PC-9 (cell line): ENCODE data around the gene SLC38A6. TPM values are rescaled to one million over a fixed set of nuclear protein-coding genes. Genes with fewer than 3 reads are reported as not detected.
"Not testable (repeated sequence)": the region's sequence is repeated elsewhere in the genome, so short reads cannot be mapped to it uniquely, and the experiment has no call there.

Experiments used
- BruUV-seq: library from RNA; stranded (reverse); fragments of 400-500 nt; replicated peaks from 2 replicates; lab custom pipeline; 2021; lab: Mats Ljungman, UMichigan
- CTCF ChIA-PET: fragments of 300-600 bp; sonication (Branson Sonifier 250); formaldehyde crosslinking; loops from one replicate; lab custom pipeline; 2022; ENCODE audit warnings: antibody characterized with exemption; lab: Charles Lee
- POLR2A ChIA-PET: fragments of 300-600 bp; sonication (Branson Sonifier 250); formaldehyde crosslinking; loops from one replicate; lab custom pipeline; 2022; ENCODE audit warnings: antibody characterized with exemption; ENCODE audit not compliant: unreplicated experiment; lab: Charles Lee
- DNase-seq, 2 experiments: peaks; one replicate each; pipeline versions ENCODE4 v3.0.0 to v3.0.0-alpha.2; 2015 to 2022; ENCODE audit warnings: mixed read lengths in 1 of 2
- H2AFZ ChIP-seq: fragments of 200-600 bp; sonication (generic); 2 replicates; pipeline ENCODE4 v1.8.1; 2017; ENCODE audit warnings: antibody characterized with exemption
- H3F3A ChIP-seq: fragments of 200-600 bp; sonication (generic); 2 replicates; pipeline ENCODE4 v1.8.1; 2017; ENCODE audit warnings: antibody characterized with exemption, mild to moderate bottlenecking, low read depth; ENCODE audit not compliant: insufficient read depth
- H3K27ac ChIP-seq: fragments of 200-600 bp; sonication (generic); 2 replicates; pipeline ENCODE4 v1.6.1; 2016; ENCODE audit warnings: mixed run types
- H3K27me3 ChIP-seq: fragments of 200-600 bp; sonication (generic); 2 replicates; pipeline ENCODE4 v1.6.1; 2016; ENCODE audit warnings: low read depth, mixed run types; ENCODE audit not compliant: insufficient read depth
- H3K36me3 ChIP-seq: fragments of 200-600 bp; sonication (generic); 2 replicates; pipeline ENCODE4 v1.6.1; 2016; ENCODE audit warnings: low read depth, mixed run types
- H3K4me1 ChIP-seq: fragments of 200-600 bp; sonication (generic); replicated peaks from 2 replicates; pipeline ENCODE4 v1.6.1; 2016; ENCODE audit warnings: mixed run types; ENCODE audit not compliant: insufficient read depth
- H3K4me2 ChIP-seq: fragments of 200-600 bp; sonication (generic); 2 replicates; pipeline ENCODE4 v1.6.1; 2017; ENCODE audit warnings: mixed run types
- H3K4me3 ChIP-seq: fragments of 200-600 bp; sonication (generic); 2 replicates; pipeline ENCODE4 v1.6.1; 2016; ENCODE audit warnings: mixed run types
- H3K79me2 ChIP-seq: fragments of 200-600 bp; sonication (generic); 2 replicates; pipeline ENCODE4 v1.6.1; 2017; ENCODE audit warnings: low read depth, mixed run types
- H3K9me2 ChIP-seq: fragments of 200-600 bp; sonication (generic); 2 replicates; pipeline ENCODE4 v1.8.1; 2017; ENCODE audit warnings: mild to moderate bottlenecking; ENCODE audit not compliant: insufficient read depth
- H3K9me3 ChIP-seq: fragments of 200-600 bp; sonication (generic); 2 replicates; pipeline ENCODE4 v1.8.1; 2016; ENCODE audit warnings: low read depth; ENCODE audit not compliant: insufficient read depth
- H4K20me1 ChIP-seq: fragments of 200-600 bp; sonication (generic); 2 replicates; pipeline ENCODE4 v1.8.1; 2017; ENCODE audit not compliant: insufficient read depth
- CTCF ChIP-seq: fragments of 200-600 bp; sonication (generic); conservative IDR thresholded peaks from 2 replicates; pipeline ENCODE4 v1.6.1; 2017; ENCODE audit warnings: mixed run types, antibody characterized with exemption, mild to moderate bottlenecking, moderate library complexity
- EZH2 ChIP-seq: fragments of 200-600 bp; sonication (generic); IDR thresholded peaks from 2 replicates; pipeline ENCODE4 v1.8.0; 2017; ENCODE audit warnings: antibody characterized with exemption, low read depth
- intact Hi-C: fragments of 100-400 bp; cut with micrococcal nuclease; formaldehyde crosslinking; loops from one replicate; pipeline ENCODE4 v1.10.0; 2022; ENCODE audit not compliant: unreplicated experiment
- total RNA-seq: library from RNA; stranded (reverse); gene quantifications from 2 replicates; pipeline ENCODE4 v1.2.3, GENCODE V29; 2021

The SLC38A6 gene
- total RNA-seq, 1 experiment from 2014 or later, result 45.5 TPM

GRCh38 chr14:61091657-61092273 lies 110.7 kb downstream of the SLC38A6 start:
- Histone ChIP-seq H4K20me1 (no peaks in the 10 kb centered on the region), H3K9me2 (no peaks in the 10 kb centered on the region), H2AFZ (no peak overlapping the region), H3K4me2 (no peak overlapping the region), H3K9me3 (no peaks in the 10 kb centered on the region), H3K4me3 (no peak overlapping the region), H3K79me2 (no peaks in the 10 kb centered on the region), H3K36me3 (no peaks in the 10 kb centered on the region), H3K27ac (no peak overlapping the region), H3F3A (no peaks in the 10 kb centered on the region), H3K4me1 (no peaks in the 10 kb centered on the region), H3K27me3 (no peaks in the 10 kb centered on the region)
- ChIA-PET POLR2A (no interaction called here), CTCF (interaction anchor here (0.6 kb wide), 1 partner anchor 1709 kb away, joined by 5 read pairs; no protein-coding TSS in a partner anchor)
- TF ChIP-seq CTCF (no peak), EZH2 (no peak)
- no peak for DNase-seq
- intact Hi-C loops, result no loop called here
- BruUV-seq, result no TSS peak

GRCh38 chr14:61098096-61098495 lies 117.1 kb downstream of the SLC38A6 start:
- intact Hi-C loops, H3K9me2 ChIP-seq, H3K27me3 ChIP-seq, DNase-seq, H2AFZ ChIP-seq, POLR2A ChIA-PET, H3K79me2 ChIP-seq, H3K9me3 ChIP-seq, BruUV-seq, CTCF ChIA-PET, H3K27ac ChIP-seq, H4K20me1 ChIP-seq, H3K36me3 ChIP-seq, H3K4me3 ChIP-seq, H3K4me2 ChIP-seq: not testable (repeated sequence)
- Histone ChIP-seq H3F3A (peaks cover 11% of the 10 kb centered on the region), H3K4me1 (peaks cover 22% of the 10 kb centered on the region)

DNA sequence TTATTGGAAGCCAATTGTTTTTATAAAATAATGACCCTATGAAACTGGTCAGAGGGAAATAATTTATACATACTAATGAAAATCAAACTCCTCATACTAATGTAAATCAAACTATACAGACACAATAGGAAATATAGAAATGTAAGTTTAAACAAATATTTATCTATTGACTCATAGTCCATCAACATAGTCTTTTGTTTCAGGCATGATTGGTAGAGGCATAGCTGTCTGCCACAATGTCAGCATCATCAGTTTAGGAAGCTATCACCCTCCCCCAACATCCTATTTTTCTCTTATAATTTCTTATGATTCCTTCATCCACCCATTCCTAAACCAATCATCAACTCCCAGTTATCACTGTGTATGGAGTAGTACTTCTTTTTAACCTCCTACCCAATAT lies 117.7 kb downstream of the SLC38A6 start:
- peaks cover 28% of the 10 kb centered on the region for H3K4me1 ChIP-seq
- no peak overlapping the region for H3K4me3 ChIP-seq
- BruUV-seq, result no TSS peak
- no peaks in the 10 kb centered on the region for H3K36me3 ChIP-seq
- intact Hi-C loops, result no loop called here
- no peaks in the 10 kb centered on the region for H3K79me2 ChIP-seq
- TF ChIP-seq EZH2, result no peak
- no peak for TF ChIP-seq CTCF
- H3K27me3 ChIP-seq, result no peaks in the 10 kb centered on the region
- H3F3A ChIP-seq, result peaks cover 17% of the 10 kb centered on the region
- H3K9me3 ChIP-seq, result no peaks in the 10 kb centered on the region; the same call in 1 of the 2 replicates
- no peaks in the 10 kb centered on the region for H3K9me2 ChIP-seq
- no peak overlapping the region for H3K27ac ChIP-seq
- ChIA-PET CTCF (no interaction called here), POLR2A (no interaction called here)
- H4K20me1 ChIP-seq, result no peaks in the 10 kb centered on the region
- H2AFZ ChIP-seq, result no peak overlapping the region
- DNase-seq, result no peak
- no peak overlapping the region; the same call in 1 of the 2 replicates for H3K4me2 ChIP-seq
